GM12878 (cell line): Measurements from ENCODE around the gene TMEM214. TPM values are rescaled to one million over a fixed set of nuclear protein-coding genes. Genes with fewer than 3 reads are reported as not detected.

Experiments
- ATAC-seq: fragments of 200-7000 bp; cut with Tn5 transposase; 3 replicates; pipeline ENCODE4 v1.9.1; 2020; ENCODE audit warnings: mild to moderate bottlenecking, moderate library complexity
- BruUV-seq: library from RNA; stranded (reverse); fragments of 400-500 nt; replicated peaks from 2 replicates; lab custom pipeline; 2021; lab: Mats Ljungman, UMichigan
- CTCF ChIA-PET: fragments of 300-600 bp; sonication (Branson Sonifier 250); formaldehyde crosslinking; extraction: SDS; loops from one replicate; lab custom pipeline; 2021; ENCODE audit warnings: inconsistent platforms; lab: Yijun Ruan, JAX
- POLR2A ChIA-PET: fragments of 350-600 bp; formaldehyde crosslinking; extraction: SDS; loops from one replicate; lab custom pipeline; 2021; ENCODE audit warnings: inconsistent platforms; lab: Charles Lee
- RAD21 ChIA-PET: fragments of 300-600 bp; sonication (Branson Sonifier 250); formaldehyde crosslinking; loops from one replicate; lab custom pipeline; 2023; ENCODE audit warnings: antibody characterized with exemption; ENCODE audit not compliant: unreplicated experiment; lab: Charles Lee
- SMC1A ChIA-PET: fragments of 300-600 bp; sonication (Branson Sonifier 250); formaldehyde crosslinking; loops from one replicate; lab custom pipeline; 2023; ENCODE audit not compliant: unreplicated experiment, uncharacterized antibody; lab: Charles Lee
- DNase-seq: peaks from one replicate; pipeline ENCODE4 v3.0.0-alpha.2; 2011; ENCODE audit warnings: low read depth, low spot score
- FAIRE-seq: peaks from 3 replicates; lab custom pipeline; 2011; peaks lifted over from hg19 to GRCh38; lab: Jason Lieb, UNC
- H2AFZ ChIP-seq: 2 replicates; pipeline ENCODE4 v1.6.0; 2011; ENCODE audit warnings: low read depth, low read length, control low read depth; ENCODE audit not compliant: control insufficient read depth
- H3K27ac ChIP-seq: 2 replicates; pipeline ENCODE4 v1.5.1; 2011; ENCODE audit warnings: control low read depth; ENCODE audit not compliant: control insufficient read depth, insufficient read depth
- H3K27me3 ChIP-seq, 2 experiments: replicated peaks in 1 of 2; 2 replicates each; pipeline versions ENCODE4 v1.6.0 to v1.6.1; 2011; ENCODE audit warnings: low read length in 1 of 2; ENCODE audit not compliant: control insufficient read depth in 2 of 2, insufficient read depth in 2 of 2
- H3K36me3 ChIP-seq, 2 experiments: 2 replicates each; pipeline ENCODE4 v1.5.1; 2011; ENCODE audit warnings: low read length in 1 of 2; ENCODE audit not compliant: control insufficient read depth in 2 of 2, insufficient read depth in 2 of 2
- H3K4me1 ChIP-seq: 2 replicates; pipeline ENCODE4 v1.6.1; 2011; ENCODE audit warnings: mild to moderate bottlenecking, low read length, moderate library complexity, mixed read lengths; ENCODE audit not compliant: control insufficient read depth, insufficient read depth
- H3K4me2 ChIP-seq: 2 replicates; pipeline ENCODE4 v1.6.0; 2011; ENCODE audit warnings: control low read depth; ENCODE audit not compliant: control insufficient read depth, insufficient read depth
- H3K4me3 ChIP-seq: fragments of 200-600 bp; sonication (generic); 2 replicates; pipeline ENCODE4 v1.5.1; 2016
- H3K79me2 ChIP-seq: 2 replicates; pipeline ENCODE4 v1.6.0; 2011; ENCODE audit warnings: low read length; ENCODE audit not compliant: control insufficient read depth, insufficient read depth
- H3K9ac ChIP-seq: 2 replicates; pipeline ENCODE4 v1.8.0; 2011; ENCODE audit warnings: low read length, control low read depth, mixed read lengths; ENCODE audit not compliant: control insufficient read depth, insufficient read depth
- H3K9me3 ChIP-seq: replicated peaks from 3 replicates; pipeline ENCODE4 v1.5.1; 2011; ENCODE audit warnings: mild to moderate bottlenecking, low read length; ENCODE audit not compliant: control insufficient read depth, insufficient read depth
- H4K20me1 ChIP-seq: 2 replicates; pipeline ENCODE4 v1.6.0; 2011; ENCODE audit not compliant: control insufficient read depth, insufficient read depth
- BHLHE40 ChIP-seq, 2 experiments: fragments of 450-650 bp in 1 of 2; IDR thresholded peaks; 2 replicates each; pipeline ENCODE4 v1.6.1; 2011 to 2017; ENCODE audit warnings: low read depth in 2 of 2, borderline replicate concordance in 1 of 2, improper control_type of control experiment in 1 of 2, low read length in 1 of 2, mild to moderate bottlenecking in 1 of 2
- CHD2 ChIP-seq: IDR thresholded peaks from 2 replicates; pipeline ENCODE4 v1.6.1; 2011; ENCODE audit warnings: low read depth, low read length, improper control_type of control experiment, borderline replicate concordance
- KAT2A ChIP-seq: conservative IDR thresholded peaks from 2 replicates; pipeline ENCODE4 v1.6.1; 2011; ENCODE audit warnings: low read depth, low read length; ENCODE audit not compliant: control insufficient read depth
- MEF2B ChIP-seq: fragments of 450-650 bp; IDR thresholded peaks from 2 replicates; pipeline ENCODE4 v1.6.1; 2018; ENCODE audit warnings: mild to moderate bottlenecking, moderate library complexity; ENCODE audit not compliant: partially characterized antibody, poor library complexity, severe bottlenecking
- SMARCA5 ChIP-seq: fragments of 450-650 bp; IDR thresholded peaks from 2 replicates; pipeline ENCODE4 v1.6.1; 2017; ENCODE audit warnings: mild to moderate bottlenecking
- SMC3 ChIP-seq: IDR thresholded peaks from 2 replicates; pipeline ENCODE4 v1.6.1; 2011; ENCODE audit warnings: low read length, improper control_type of control experiment, borderline replicate concordance
- SP1 ChIP-seq: IDR thresholded peaks from one replicate; pipeline ENCODE4 v1.6.1; 2011; ENCODE audit warnings: low read depth, low read length
- WGBS: methylation state at CpG from one replicate; pipeline ENCODE4 v1.1.6; 2016; ENCODE audit warnings: low lambda C conversion rate; ENCODE audit not compliant: insufficient replicate concordance, insufficient coverage; ENCODE audit errors: missing lambda C conversion rate; 5-methylcytosine and 5-hydroxymethylcytosine counted together
- in situ Hi-C: fragments of 300-500 bp; cut with MboI; formaldehyde crosslinking; loops from 9 replicates; pipeline ENCODE4 v1.14.3; 2018; ENCODE audit warnings: mixed read lengths
- intact Hi-C: fragments of 100-400 bp; cut with micrococcal nuclease; formaldehyde crosslinking; loops from one replicate; pipeline ENCODE4 v1.14.2; 2022; ENCODE audit not compliant: unreplicated experiment
- polyA plus RNA-seq, 11 experiments: library from polyadenylated mRNA; depleted of rRNA in 4 of 11; unstranded in 6 of 11; stranded (reverse) in 5 of 11; fragments of >200 nt; fragmentation: Nextera tagmentation in 4 of 11; fragmentation: Illumina TruSeq in 1 of 11; extraction: Ambion mirVana in 4 of 11; extraction: Trizol in 1 of 11; gene quantifications; 1 replicate in 1 of 11; 2 replicates in 10 of 11; pipeline versions ENCODE4 v1.2.1 to v1.2.3, GENCODE V29; 2011 to 2016; ENCODE audit warnings: inconsistent platforms in 2 of 11, missing spikeins in 2 of 11, low read depth in 1 of 11
- total RNA-seq, 4 experiments: library from RNA; depleted of rRNA in 3 of 4; stranded (reverse); fragments of >200 nt in 3 of 4; fragmentation: Illumina TruSeq in 1 of 4; extraction: Trizol in 1 of 4; gene quantifications; 2 replicates each; pipeline versions ENCODE4 v1.2.1 to v1.2.3, GENCODE V29; 2013 to 2021
- TF ChIP-seq, protein P1 (sequence below): fragments of 450-650 bp; IDR thresholded peaks from 2 replicates; pipeline ENCODE4 v1.6.1; 2017; ENCODE audit warnings: mild to moderate bottlenecking, moderate library complexity
- TF ChIP-seq, protein P2 (sequence below): IDR thresholded peaks from 2 replicates; pipeline ENCODE4 v1.6.1; 2012; ENCODE audit warnings: mild to moderate bottlenecking, low read depth, low read length

The TMEM214 gene
- total and polyA plus RNA-seq, 10 of the 15 experiments (the other 5 are each of a cell fraction or from before 2014, with no cell fraction given): 10.4 to 79.2 (median 45.0) TPM

DNA sequence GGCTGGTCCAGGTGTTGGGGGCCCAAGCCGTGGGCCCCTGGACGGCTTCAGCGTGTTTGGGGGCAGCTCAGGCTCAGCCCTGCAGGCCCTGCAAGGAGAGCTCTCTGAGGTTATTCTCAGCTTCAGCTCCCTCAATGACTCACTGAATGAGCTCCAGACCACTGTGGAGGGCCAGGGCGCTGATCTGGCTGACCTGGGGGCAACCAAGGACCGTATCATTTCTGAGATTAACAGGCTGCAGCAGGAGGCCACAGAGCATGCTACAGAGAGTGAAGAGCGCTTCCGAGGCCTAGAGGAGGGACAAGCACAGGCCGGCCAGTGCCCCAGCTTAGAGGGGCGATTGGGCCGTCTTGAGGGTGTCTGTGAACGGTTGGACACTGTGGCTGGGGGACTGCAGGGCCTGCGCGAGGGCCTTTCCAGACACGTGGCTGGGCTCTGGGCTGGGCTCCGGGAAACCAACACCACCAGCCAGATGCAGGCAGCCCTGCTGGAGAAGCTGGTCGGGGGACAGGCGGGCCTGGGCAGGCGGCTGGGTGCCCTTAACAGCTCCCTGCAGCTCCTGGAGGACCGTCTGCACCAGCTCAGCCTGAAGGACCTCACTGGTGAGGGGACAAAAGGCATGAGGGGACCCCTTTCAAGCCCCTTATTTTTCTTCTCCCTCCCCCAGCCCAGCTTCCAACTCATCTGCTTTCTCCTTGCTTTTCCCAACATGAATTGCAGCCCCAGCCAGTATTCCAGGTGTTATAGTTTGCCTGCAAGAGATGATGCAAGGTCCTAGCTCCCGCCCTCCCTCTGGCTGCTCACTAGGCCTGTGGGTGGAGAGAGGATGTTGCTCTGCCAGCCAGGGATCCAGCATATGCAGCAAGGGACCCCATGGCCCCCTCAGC is 50.9 kb downstream of the TMEM214 start:
- BruUV-seq: no TSS peak
- CTCF ChIA-PET: interaction anchor here (0.6 to 8.6 kb wide), 7 partner anchors 8 to 545 kb away, joined by 3 to 85 read pairs (median 4); partner anchors contain the start of genes AGBL5, CCDC121, GPN1 and OST4
- in situ Hi-C loops (loop anchor here (10.0 kb wide), 1 partner anchor 119 kb away; no protein-coding TSS in a partner anchor), intact Hi-C loops (no loop called here)
- WGBS: 81% methylated on average over 20 of the region's 20 CpGs
- ATAC-seq (no peak), DNase-seq (no peak), FAIRE-seq (no peak)
- no peaks in the 10 kb centered on the region for H3K79me2 ChIP-seq
- SMC1A ChIA-PET: interaction anchor here (1.9 to 3.6 kb wide), 2 partner anchors 33 to 122 kb away, joined by 6 to 19 read pairs; partner anchors contain the start of gene AGBL5
- H3K4me3 ChIP-seq: no peak overlapping the region
- no peak overlapping the region for H3K4me2 ChIP-seq
- no peaks in the 10 kb centered on the region for H3K36me3 ChIP-seq
- H3K4me1 ChIP-seq: peaks cover 25% of the 10 kb centered on the region
- H3K9me3 ChIP-seq: no peaks in the 10 kb centered on the region
- POLR2A ChIA-PET: interaction anchor here (0.6 to 4.9 kb wide), 6 partner anchors 11 to 278 kb away, joined by 3 to 43 read pairs (median 4); partner anchors contain the start of genes AGBL5 and OST4
- no peak for TF ChIP-seq CHD2
- TF ChIP-seq, protein P1, sequence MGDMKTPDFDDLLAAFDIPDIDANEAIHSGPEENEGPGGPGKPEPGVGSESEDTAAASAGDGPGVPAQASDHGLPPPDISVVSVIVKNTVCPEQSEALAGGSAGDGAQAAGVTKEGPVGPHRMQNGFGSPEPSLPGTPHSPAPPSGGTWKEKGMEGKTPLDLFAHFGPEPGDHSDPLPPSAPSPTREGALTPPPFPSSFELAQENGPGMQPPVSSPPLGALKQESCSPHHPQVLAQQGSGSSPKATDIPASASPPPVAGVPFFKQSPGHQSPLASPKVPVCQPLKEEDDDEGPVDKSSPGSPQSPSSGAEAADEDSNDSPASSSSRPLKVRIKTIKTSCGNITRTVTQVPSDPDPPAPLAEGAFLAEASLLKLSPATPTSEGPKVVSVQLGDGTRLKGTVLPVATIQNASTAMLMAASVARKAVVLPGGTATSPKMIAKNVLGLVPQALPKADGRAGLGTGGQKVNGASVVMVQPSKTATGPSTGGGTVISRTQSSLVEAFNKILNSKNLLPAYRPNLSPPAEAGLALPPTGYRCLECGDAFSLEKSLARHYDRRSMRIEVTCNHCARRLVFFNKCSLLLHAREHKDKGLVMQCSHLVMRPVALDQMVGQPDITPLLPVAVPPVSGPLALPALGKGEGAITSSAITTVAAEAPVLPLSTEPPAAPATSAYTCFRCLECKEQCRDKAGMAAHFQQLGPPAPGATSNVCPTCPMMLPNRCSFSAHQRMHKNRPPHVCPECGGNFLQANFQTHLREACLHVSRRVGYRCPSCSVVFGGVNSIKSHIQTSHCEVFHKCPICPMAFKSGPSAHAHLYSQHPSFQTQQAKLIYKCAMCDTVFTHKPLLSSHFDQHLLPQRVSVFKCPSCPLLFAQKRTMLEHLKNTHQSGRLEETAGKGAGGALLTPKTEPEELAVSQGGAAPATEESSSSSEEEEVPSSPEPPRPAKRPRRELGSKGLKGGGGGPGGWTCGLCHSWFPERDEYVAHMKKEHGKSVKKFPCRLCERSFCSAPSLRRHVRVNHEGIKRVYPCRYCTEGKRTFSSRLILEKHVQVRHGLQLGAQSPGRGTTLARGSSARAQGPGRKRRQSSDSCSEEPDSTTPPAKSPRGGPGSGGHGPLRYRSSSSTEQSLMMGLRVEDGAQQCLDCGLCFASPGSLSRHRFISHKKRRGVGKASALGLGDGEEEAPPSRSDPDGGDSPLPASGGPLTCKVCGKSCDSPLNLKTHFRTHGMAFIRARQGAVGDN: no peak
- no peak for TF ChIP-seq SMC3
- TF ChIP-seq SMARCA5: no peak
- no peak for TF ChIP-seq BHLHE40 (IDR thresholded peaks at IDR 0.05; ENCODE audit: borderline replicate concordance in 1 of 2, low read depth in 2 of 2, low read length in 1 of 2)
- TF ChIP-seq KAT2A: no peak
- no peak for TF ChIP-seq MEF2B
- TF ChIP-seq, protein P2, sequence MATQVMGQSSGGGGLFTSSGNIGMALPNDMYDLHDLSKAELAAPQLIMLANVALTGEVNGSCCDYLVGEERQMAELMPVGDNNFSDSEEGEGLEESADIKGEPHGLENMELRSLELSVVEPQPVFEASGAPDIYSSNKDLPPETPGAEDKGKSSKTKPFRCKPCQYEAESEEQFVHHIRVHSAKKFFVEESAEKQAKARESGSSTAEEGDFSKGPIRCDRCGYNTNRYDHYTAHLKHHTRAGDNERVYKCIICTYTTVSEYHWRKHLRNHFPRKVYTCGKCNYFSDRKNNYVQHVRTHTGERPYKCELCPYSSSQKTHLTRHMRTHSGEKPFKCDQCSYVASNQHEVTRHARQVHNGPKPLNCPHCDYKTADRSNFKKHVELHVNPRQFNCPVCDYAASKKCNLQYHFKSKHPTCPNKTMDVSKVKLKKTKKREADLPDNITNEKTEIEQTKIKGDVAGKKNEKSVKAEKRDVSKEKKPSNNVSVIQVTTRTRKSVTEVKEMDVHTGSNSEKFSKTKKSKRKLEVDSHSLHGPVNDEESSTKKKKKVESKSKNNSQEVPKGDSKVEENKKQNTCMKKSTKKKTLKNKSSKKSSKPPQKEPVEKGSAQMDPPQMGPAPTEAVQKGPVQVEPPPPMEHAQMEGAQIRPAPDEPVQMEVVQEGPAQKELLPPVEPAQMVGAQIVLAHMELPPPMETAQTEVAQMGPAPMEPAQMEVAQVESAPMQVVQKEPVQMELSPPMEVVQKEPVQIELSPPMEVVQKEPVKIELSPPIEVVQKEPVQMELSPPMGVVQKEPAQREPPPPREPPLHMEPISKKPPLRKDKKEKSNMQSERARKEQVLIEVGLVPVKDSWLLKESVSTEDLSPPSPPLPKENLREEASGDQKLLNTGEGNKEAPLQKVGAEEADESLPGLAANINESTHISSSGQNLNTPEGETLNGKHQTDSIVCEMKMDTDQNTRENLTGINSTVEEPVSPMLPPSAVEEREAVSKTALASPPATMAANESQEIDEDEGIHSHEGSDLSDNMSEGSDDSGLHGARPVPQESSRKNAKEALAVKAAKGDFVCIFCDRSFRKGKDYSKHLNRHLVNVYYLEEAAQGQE: no peak
- TF ChIP-seq SP1: no peak
- no peak overlapping the region for H2AFZ ChIP-seq
- H4K20me1 ChIP-seq: no peaks in the 10 kb centered on the region
- RAD21 ChIA-PET: interaction anchor here (1.0 to 1.5 kb wide), 3 partner anchors 44 to 739 kb away, joined by 3 to 5 read pairs (median 4); no protein-coding TSS in a partner anchor
- no peak overlapping the region for H3K27ac ChIP-seq
- H3K27me3 ChIP-seq: no peaks in the 10 kb centered on the region
- no peak overlapping the region for H3K9ac ChIP-seq
